Calu3 (cell line): ENCODE data around the gene ANKRD13D. TPM values are rescaled to one million over a fixed set of nuclear protein-coding genes. Genes with fewer than 3 reads are reported as not detected.
A peak's percentile ranks its signal among the peaks of the same experiment; 100 is the strongest.

Source experiments
- BruUV-seq: library from RNA; stranded (reverse); fragments of 400-500 nt; replicated peaks from 2 replicates; lab custom pipeline; 2021; lab: Mats Ljungman, UMichigan
- CTCF ChIA-PET: fragments of 300-600 bp; sonication (Branson Sonifier 250); formaldehyde crosslinking; loops from one replicate; lab custom pipeline; 2022; ENCODE audit warnings: antibody characterized with exemption; lab: Charles Lee
- DNase-seq: peaks from one replicate; pipeline ENCODE4 v3.0.0; 2022
- H3K27ac Mint-ChIP-seq: one replicate; pipeline ENCODE4 v1.8.0; 2022; ENCODE audit warnings: mixed read lengths; ENCODE audit not compliant: unreplicated experiment
- H3K27me3 Mint-ChIP-seq: one replicate; pipeline ENCODE4 v1.8.0; 2022; ENCODE audit warnings: mixed read lengths; ENCODE audit not compliant: unreplicated experiment
- H3K36me3 Mint-ChIP-seq: one replicate; pipeline ENCODE4 v1.8.0; 2022; ENCODE audit warnings: mild to moderate bottlenecking, moderate library complexity, mixed read lengths; ENCODE audit not compliant: insufficient read depth, unreplicated experiment
- H3K4me1 Mint-ChIP-seq: one replicate; pipeline ENCODE4 v1.8.0; 2022; ENCODE audit warnings: mild to moderate bottlenecking, low read depth, mixed read lengths; ENCODE audit not compliant: unreplicated experiment
- H3K4me3 Mint-ChIP-seq: one replicate; pipeline ENCODE4 v1.8.0; 2022; ENCODE audit warnings: mild to moderate bottlenecking, low read depth, moderate library complexity, mixed read lengths; ENCODE audit not compliant: unreplicated experiment
- H3K9me3 Mint-ChIP-seq: one replicate; pipeline ENCODE4 v1.8.0; 2022; ENCODE audit warnings: low read depth, mixed read lengths; ENCODE audit not compliant: unreplicated experiment
- intact Hi-C: fragments of 100-400 bp; cut with micrococcal nuclease; formaldehyde crosslinking; loops from one replicate; pipeline ENCODE4 v1.10.0; 2022; ENCODE audit not compliant: unreplicated experiment
- total RNA-seq: library from RNA; stranded (reverse); gene quantifications from 2 replicates; pipeline ENCODE4 v1.2.3, GENCODE V29; 2022
- TF ChIP-seq, protein P1 (sequence below): fragments of 200-600 bp; IDR thresholded peaks from one replicate; pipeline ENCODE4 v1.8.0; 2022; ENCODE audit warnings: antibody characterized with exemption; ENCODE audit not compliant: unreplicated experiment

The ANKRD13D gene
- total RNA-seq, 1 experiment from 2014 or later: 50.8 TPM

DNA sequence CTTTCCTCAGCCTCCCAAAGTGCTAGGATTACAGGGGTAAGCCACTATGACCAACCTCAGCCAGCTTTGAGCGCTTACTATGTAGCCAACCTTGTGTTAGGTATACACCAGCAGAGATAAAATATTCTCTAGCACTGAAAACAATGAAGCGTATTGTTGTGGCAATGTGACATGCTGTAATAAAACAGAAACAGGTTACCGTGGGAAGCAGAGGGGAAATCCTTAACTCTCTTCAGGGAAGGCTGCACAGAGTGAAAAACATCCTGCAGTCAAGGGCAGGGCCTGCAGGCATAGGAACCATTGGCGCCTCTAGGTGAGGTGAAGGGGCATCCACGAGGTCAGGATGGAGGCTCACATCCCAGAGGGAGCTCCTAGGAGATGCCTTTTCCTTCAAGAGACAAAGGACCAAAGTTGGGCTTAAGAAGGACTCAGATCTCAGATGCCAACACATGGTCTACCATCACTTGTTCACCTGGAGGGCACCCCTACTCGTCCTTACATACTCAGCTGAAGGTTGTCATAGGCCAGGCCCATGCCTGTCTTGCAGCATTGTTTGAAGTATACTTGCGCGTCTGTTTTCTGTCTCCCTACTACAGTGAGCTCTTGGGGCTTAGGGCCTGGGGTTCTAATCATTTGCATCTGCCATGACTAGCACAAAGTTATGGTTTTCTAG lies 56.3 kb downstream of the ANKRD13D start:
- Mint-ChIP-seq H3K4me1 (peaks cover 55% of the 10 kb centered on the region), H3K27ac (peak overlapping the region; percentile 96), H3K27me3 (no peaks in the 10 kb centered on the region), H3K36me3 (peaks cover 16% of the 10 kb centered on the region), H3K4me3 (peak overlapping the region; percentile 21), H3K9me3 (no peaks in the 10 kb centered on the region)
- TF ChIP-seq, protein P1, sequence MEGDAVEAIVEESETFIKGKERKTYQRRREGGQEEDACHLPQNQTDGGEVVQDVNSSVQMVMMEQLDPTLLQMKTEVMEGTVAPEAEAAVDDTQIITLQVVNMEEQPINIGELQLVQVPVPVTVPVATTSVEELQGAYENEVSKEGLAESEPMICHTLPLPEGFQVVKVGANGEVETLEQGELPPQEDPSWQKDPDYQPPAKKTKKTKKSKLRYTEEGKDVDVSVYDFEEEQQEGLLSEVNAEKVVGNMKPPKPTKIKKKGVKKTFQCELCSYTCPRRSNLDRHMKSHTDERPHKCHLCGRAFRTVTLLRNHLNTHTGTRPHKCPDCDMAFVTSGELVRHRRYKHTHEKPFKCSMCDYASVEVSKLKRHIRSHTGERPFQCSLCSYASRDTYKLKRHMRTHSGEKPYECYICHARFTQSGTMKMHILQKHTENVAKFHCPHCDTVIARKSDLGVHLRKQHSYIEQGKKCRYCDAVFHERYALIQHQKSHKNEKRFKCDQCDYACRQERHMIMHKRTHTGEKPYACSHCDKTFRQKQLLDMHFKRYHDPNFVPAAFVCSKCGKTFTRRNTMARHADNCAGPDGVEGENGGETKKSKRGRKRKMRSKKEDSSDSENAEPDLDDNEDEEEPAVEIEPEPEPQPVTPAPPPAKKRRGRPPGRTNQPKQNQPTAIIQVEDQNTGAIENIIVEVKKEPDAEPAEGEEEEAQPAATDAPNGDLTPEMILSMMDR: no peak
- intact Hi-C loops: loop anchor here (5.0 kb wide), 1 partner anchor 37 kb away; no protein-coding TSS in a partner anchor
- CTCF ChIA-PET: interaction anchor here (0.6 to 3.2 kb wide), 15 partner anchors 9 to 353 kb away, joined by 3 to 46 read pairs (median 5); partner anchors contain the start of genes CLCF1, KDM2A, NUDT8 and PPP1CA
- peak; percentile 49 for DNase-seq
- no TSS peak for BruUV-seq

DNA sequence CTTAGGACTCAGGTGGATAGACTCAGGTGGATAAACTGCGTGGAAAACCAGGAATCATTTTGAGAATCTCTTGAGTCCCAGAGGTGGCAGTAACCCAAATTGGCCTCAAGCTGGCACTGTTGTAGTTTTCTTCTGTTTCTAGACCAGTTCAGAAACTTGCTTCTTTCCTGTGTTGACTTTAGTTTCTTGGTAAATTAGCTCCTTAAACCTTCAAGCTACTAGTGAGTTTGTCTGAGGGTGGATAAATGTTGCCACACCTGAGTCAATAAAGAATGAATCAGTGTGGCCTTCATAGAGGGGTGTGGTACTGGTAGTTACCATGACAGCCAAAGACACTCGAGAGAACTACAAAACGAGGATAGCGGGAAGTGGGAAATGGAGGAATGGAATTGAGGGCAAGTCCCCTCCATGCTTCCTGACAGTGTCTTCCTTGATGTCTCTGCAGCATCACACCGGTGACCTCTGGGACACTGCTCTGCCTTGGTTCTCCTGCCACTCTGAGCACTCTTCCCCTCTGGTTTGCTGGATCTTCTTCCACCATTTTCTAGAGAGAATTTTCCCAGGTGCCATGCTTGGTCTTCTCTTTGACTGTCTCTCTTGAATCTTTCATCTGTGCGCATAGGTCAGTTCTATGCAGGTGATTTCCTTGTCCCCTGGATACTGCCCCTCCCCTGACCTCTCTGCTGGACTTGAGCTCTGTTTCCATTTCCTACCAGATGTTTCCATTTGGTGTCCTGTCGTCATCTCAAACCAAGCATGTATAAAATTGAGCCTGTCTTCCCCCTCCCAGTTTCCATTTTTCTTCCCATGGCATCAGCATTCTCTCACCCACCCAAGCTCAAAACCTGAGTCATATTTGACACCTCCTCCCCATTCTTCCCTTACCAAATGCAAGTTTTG lies 57.1 kb downstream of the ANKRD13D start:
- Mint-ChIP-seq H3K27ac (peak overlapping the region; percentile 96), H3K4me3 (peak overlapping the region; percentile 21), H3K27me3 (no peaks in the 10 kb centered on the region), H3K36me3 (peaks cover 18% of the 10 kb centered on the region), H3K4me1 (peaks cover 55% of the 10 kb centered on the region), H3K9me3 (no peaks in the 10 kb centered on the region)
- no TSS peak for BruUV-seq
- CTCF ChIA-PET: interaction anchor here (0.6 to 3.2 kb wide), 18 partner anchors 9 to 291 kb away, joined by 3 to 46 read pairs (median 4); partner anchors contain the start of genes CLCF1, KDM2A, NUDT8 and PPP1CA
- TF ChIP-seq, protein P1: peak; percentile 84
- intact Hi-C loops: loop anchor here (5.0 kb wide), 1 partner anchor 36 kb away; no protein-coding TSS in a partner anchor
- DNase-seq: peak; percentile 77

DNA sequence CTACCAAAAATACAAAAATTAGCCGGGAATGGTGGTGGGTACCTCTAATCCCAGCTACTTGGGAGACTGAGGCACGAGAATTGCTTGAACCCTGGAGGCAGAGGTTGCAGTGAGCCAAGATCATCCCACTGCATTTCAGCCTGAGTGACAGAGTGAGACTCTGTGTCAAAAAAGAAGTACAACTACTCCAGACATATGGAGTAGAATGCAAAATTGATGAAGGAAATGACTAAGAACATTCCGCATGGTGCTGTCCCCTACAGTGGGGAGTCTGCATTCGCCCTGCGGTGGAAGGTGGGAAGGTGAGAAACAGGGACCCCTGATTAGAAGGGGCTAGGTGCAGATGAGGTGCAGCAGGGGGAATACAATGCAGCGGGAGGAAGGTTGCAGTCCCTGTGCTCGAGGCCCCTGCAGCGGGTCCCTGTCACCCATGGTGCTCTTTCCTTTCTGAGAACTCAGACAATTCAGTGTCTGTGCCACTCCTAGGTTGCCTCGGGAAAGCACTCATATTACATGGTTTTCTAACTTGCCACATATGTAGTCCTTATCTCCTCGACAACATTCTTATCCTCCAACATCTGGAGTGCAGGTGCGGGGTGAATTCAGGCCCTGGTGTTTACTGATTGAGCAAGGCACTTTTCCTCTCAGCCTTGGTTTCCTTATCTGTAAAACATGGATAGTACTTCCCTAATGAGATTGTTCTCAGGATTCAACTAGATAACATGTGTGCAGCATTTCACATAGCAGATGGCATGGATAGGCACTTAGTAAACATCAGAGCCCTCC lies 59.1 kb downstream of the ANKRD13D start:
- Mint-ChIP-seq H3K27ac (peak overlapping the region; percentile 45), H3K4me1 (peaks cover 55% of the 10 kb centered on the region), H3K36me3 (peaks cover 35% of the 10 kb centered on the region), H3K27me3 (no peaks in the 10 kb centered on the region), H3K4me3 (no peak overlapping the region), H3K9me3 (no peaks in the 10 kb centered on the region)
- TF ChIP-seq, protein P1: no peak
- no peak for DNase-seq
- BruUV-seq: no TSS peak
- intact Hi-C loops: loop anchor here (5.0 kb wide), 1 partner anchor 34 kb away; no protein-coding TSS in a partner anchor
- CTCF ChIA-PET: interaction anchor here (0.6 kb wide), 2 partner anchors 9 to 42 kb away, joined by 4 to 6 read pairs; no protein-coding TSS in a partner anchor

DNA sequence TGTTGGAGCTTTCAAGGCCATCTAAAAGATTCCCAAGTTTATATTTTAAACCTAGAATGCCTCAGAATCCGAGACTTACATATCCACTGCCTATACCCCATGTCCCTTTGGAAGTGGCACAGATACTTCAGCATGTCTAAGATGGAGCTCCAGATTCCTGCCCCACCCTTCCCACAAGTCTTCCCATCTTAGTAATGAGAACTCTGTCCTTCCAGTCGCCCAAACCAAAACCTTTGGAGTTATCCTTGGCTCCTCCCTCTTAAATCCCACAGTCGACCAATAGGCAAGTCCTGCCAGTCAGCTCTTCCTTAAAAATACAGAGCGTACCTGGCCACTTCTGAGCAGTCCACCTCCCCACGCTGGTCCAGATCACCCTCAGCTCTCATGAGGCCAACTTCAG lies 59.9 kb downstream of the ANKRD13D start:
- Mint-ChIP-seq H3K27me3 (no peaks in the 10 kb centered on the region), H3K27ac (peak overlapping the region; percentile 45)
- TF ChIP-seq, protein P1: no peak

More for the DNA sequence above, 59.9 kb downstream of the ANKRD13D start:
- no TSS peak for BruUV-seq
- H3K4me1 Mint-ChIP-seq: peaks cover 57% of the 10 kb centered on the region
- intact Hi-C loops: loop anchor here (5.0 kb wide), 1 partner anchor 33 kb away; no protein-coding TSS in a partner anchor
- no peak for DNase-seq
- CTCF ChIA-PET: interaction anchor here (0.6 kb wide), 2 partner anchors 10 to 41 kb away, joined by 4 to 6 read pairs; no protein-coding TSS in a partner anchor
- H3K4me3 Mint-ChIP-seq: no peak overlapping the region
- peaks cover 44% of the 10 kb centered on the region for H3K36me3 Mint-ChIP-seq
- no peaks in the 10 kb centered on the region for H3K9me3 Mint-ChIP-seq
